Choroid plexus epithelial cell (primary cell): ENCODE measurements around the gene KCNK3.
A peak's percentile ranks its signal among the peaks of the same experiment; 100 is the strongest.

Experiments
- DNase-seq: peaks from one replicate; pipeline ENCODE4 v3.0.0-alpha.2; 2010; ENCODE audit warnings: low read depth
- H3K4me3 ChIP-seq: 2 replicates; pipeline ENCODE4 v1.5.1; 2011; ENCODE audit warnings: low read depth, mild to moderate bottlenecking, control low read depth, low read length, moderate library complexity
- CTCF ChIP-seq: conservative IDR thresholded peaks from 2 replicates; pipeline ENCODE4 v1.5.1; 2011; ENCODE audit warnings: low read depth, mild to moderate bottlenecking, control low read depth, inconsistent platforms, low read length, moderate library complexity

KCNK3 gene

GRCh38 chr2:26666671-26667070, 25.9 kb upstream of the KCNK3 start:
- TF ChIP-seq CTCF = no peak
- DNase-seq = no peak
- no peak overlapping the region for H3K4me3 ChIP-seq

- no peak for DNase-seq
- H3K4me3 ChIP-seq = no peak overlapping the region
- no peak for TF ChIP-seq CTCF
These were observed 24.5 kb upstream of the KCNK3 start for GRCh38 chr2:26668041-26668440.

GRCh38 chr2:26668856-26669750, 23.4 kb upstream of the KCNK3 start:
- no peak overlapping the region for H3K4me3 ChIP-seq
- TF ChIP-seq CTCF = no peak
- DNase-seq = no peak

- peak; percentile 11 for DNase-seq
- TF ChIP-seq CTCF = no peak
- H3K4me3 ChIP-seq = no peak overlapping the region
These were observed 22.4 kb upstream of the KCNK3 start for GRCh38 chr2:26670171-26670570.

- no peak for TF ChIP-seq CTCF
- no peak overlapping the region for H3K4me3 ChIP-seq
- DNase-seq = no peak
These were observed 21.5 kb upstream of the KCNK3 start for GRCh38 chr2:26670931-26671460.

GRCh38 chr2:26671691-26672090, 20.8 kb upstream of the KCNK3 start:
- DNase-seq = no peak
- no peak for TF ChIP-seq CTCF
- no peak overlapping the region for H3K4me3 ChIP-seq
